Mucosa of stomach (tissue), 1 donor: Measurements from ENCODE around the gene MOV10.

Experiments
- H3K27me3 ChIP-seq: one replicate; pipeline ENCODE4 v1.7.0; 2013; ENCODE audit warnings: mild to moderate bottlenecking, low read length; ENCODE audit not compliant: control insufficient read depth, insufficient read depth
- H3K36me3 ChIP-seq: one replicate; pipeline ENCODE4 v1.7.0; 2013; ENCODE audit warnings: low read length; ENCODE audit not compliant: control insufficient read depth, insufficient read depth
- H3K4me1 ChIP-seq: one replicate; pipeline ENCODE4 v1.7.0; 2013; ENCODE audit warnings: mild to moderate bottlenecking, low read length; ENCODE audit not compliant: control insufficient read depth, insufficient read depth
- H3K4me3 ChIP-seq: one replicate; pipeline ENCODE4 v1.7.0; 2013; ENCODE audit warnings: low read length
- H3K9ac ChIP-seq: one replicate; pipeline ENCODE4 v1.7.0; 2013; ENCODE audit warnings: mild to moderate bottlenecking, low read length, moderate library complexity
- H3K9me3 ChIP-seq: one replicate; pipeline ENCODE4 v1.7.0; 2013; ENCODE audit warnings: mild to moderate bottlenecking, low read length, moderate library complexity; ENCODE audit not compliant: control insufficient read depth
- donor health status: Pancreatic carcinoma.

MOV10 gene

GRCh38 chr1:112676543-112676942 lies 2.1 kb downstream of the MOV10 start:
- Histone ChIP-seq H3K9ac (no peak overlapping the region), H3K27me3 (no peaks in the 10 kb centered on the region), H3K4me1 (peaks cover 21% of the 10 kb centered on the region), H3K4me3 (no peak overlapping the region), H3K36me3 (no peaks in the 10 kb centered on the region), H3K9me3 (no peaks in the 10 kb centered on the region)

DNA sequence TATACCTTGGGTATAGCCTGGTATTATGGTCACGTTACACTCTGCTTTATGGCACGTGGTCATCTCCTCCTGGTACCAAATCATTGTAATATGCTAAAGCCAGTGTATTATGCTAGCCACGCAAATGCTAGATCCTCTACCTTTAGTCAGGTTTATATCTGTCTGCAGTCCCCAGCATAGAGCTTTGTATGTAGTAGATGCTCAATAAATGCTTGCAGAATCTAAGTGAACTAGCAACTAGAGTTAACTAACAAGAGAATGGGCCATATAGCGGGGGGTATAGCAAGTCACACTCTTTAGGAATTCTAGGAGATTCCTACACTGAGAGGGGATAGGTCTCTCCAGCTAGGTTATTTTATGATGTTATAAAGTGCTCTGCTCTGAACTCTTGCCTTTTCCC lies 3.0 kb downstream of the MOV10 start:
- Histone ChIP-seq H3K4me1 (peaks cover 21% of the 10 kb centered on the region), H3K27me3 (no peaks in the 10 kb centered on the region), H3K9ac (no peak overlapping the region), H3K4me3 (no peak overlapping the region), H3K9me3 (no peaks in the 10 kb centered on the region), H3K36me3 (no peaks in the 10 kb centered on the region)

DNA sequence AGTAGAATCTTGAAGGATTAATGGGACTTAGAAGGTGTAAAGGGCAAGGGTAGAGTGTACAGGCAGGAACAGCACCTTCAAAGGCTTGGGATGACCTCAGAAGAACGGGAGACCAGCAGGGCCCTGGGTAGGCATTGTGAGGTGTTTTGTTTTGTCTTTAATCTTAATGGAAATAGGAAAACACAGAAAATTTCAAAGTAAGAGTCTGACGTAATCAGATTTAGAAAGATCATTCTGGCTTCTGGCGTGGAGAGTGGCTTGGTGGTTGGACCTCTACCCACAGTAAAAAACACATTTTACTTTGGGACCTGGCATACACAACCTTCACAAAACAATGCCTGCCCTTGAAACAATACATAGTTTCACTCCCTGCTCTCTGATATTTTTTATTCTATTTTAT lies 4.1 kb downstream of the MOV10 start:
- Histone ChIP-seq H3K36me3 (no peaks in the 10 kb centered on the region), H3K9ac (no peak overlapping the region), H3K4me1 (peaks cover 18% of the 10 kb centered on the region), H3K4me3 (no peak overlapping the region), H3K27me3 (no peaks in the 10 kb centered on the region), H3K9me3 (no peaks in the 10 kb centered on the region)

- Histone ChIP-seq H3K27me3 (no peaks in the 10 kb centered on the region), H3K4me3 (no peak overlapping the region), H3K9me3 (no peaks in the 10 kb centered on the region), H3K36me3 (peaks cover 4% of the 10 kb centered on the region), H3K9ac (no peak overlapping the region), H3K4me1 (no peaks in the 10 kb centered on the region)
Measured at GRCh38 chr1:112685913-112686312, 11.5 kb downstream of the MOV10 start.

DNA sequence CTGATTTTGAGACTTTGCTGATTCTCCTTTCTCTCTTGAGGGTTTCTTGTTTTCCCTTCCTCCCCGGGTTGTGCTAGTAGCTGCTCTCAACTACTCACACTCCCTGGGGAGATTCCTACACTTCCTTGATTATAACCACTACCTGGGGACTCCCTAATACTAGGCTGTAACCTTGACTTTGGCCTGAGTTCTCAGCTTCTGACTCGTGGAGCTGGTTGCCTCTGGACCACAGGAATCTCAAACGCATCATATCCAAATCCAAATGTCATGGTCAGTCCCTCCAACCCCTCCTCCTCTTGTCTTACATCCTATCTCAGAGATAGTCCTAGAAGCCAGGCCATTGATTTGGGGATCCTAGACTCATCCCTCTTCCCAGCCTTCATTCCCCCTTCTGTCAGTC lies 12.0 kb downstream of the MOV10 start:
- Histone ChIP-seq H3K9ac (no peak overlapping the region), H3K4me1 (no peaks in the 10 kb centered on the region), H3K9me3 (no peaks in the 10 kb centered on the region), H3K27me3 (no peaks in the 10 kb centered on the region), H3K4me3 (no peak overlapping the region), H3K36me3 (peaks cover 4% of the 10 kb centered on the region)

GRCh38 chr1:112686835-112687234 lies 12.4 kb downstream of the MOV10 start:
- no peaks in the 10 kb centered on the region for H3K4me1 ChIP-seq
- no peaks in the 10 kb centered on the region for H3K9me3 ChIP-seq

DNA sequence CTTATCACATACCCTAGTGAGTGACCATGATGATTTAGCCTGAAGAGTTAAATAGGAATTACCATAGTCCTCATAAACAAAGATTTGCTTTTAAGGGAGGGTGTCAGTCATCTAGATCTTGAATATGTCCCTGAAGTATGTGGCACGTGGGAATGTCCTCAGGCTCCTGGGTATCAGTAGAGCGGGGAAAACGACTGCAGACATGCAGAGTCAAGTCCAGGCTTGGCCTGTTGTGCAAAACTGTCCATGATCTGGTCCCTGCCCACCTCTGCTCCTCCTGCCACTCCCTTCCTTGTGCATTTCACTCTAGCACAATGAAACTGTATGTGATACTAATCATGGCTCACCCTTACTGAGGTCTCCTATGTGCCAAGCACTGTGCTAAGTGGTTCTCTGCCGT lies 12.9 kb downstream of the MOV10 start:
- Histone ChIP-seq H3K9me3 (no peaks in the 10 kb centered on the region), H3K4me1 (no peaks in the 10 kb centered on the region), H3K9ac (no peak overlapping the region), H3K4me3 (no peak overlapping the region), H3K27me3 (no peaks in the 10 kb centered on the region), H3K36me3 (peaks cover 5% of the 10 kb centered on the region)

More at GRCh38 chr1:112686835-112687234, 12.4 kb downstream of the MOV10 start:
- Histone ChIP-seq H3K4me3 (no peak overlapping the region), H3K9ac (no peak overlapping the region), H3K27me3 (no peaks in the 10 kb centered on the region), H3K36me3 (peaks cover 4% of the 10 kb centered on the region)

DNA sequence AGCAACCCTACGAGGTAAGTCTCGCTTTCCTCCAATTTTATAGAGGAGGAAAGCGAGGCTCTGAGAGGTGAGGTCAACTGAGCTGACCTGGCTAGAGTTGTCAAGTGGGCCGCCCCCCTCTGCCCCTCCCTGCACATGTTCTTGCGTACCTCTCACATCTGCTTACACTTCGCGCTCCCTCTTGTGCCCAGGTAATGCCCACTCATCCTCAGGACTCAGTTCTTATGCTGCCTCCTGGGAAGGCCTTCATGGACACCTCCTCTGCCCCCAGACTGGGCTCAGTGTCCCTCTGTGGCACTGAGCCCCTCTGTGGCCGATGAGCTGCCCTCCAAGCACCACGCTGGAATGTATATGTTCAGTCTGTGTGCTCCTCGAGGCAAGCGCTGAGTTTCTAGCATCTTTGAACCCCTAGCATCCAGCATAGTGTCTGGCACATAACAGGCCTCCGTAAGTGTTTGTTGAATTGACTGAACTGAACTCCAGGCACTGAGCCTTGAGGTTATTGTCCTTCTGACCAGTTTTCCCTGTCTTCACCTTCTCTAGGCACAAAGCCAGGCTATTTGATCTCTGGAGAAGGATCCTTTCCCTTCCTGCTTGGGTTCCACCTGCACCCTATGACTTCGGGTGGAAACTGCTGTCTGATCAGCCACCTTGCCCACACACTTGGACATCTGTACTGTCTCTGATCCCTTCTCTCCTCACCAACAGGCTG lies 13.5 kb downstream of the MOV10 start:
- Histone ChIP-seq H3K36me3 (peaks cover 10% of the 10 kb centered on the region), H3K9ac (no peak overlapping the region), H3K9me3 (no peaks in the 10 kb centered on the region), H3K4me3 (no peak overlapping the region), H3K4me1 (no peaks in the 10 kb centered on the region), H3K27me3 (no peaks in the 10 kb centered on the region)

GRCh38 chr1:112688781-112689193 lies 14.3 kb downstream of the MOV10 start:
- H3K36me3 ChIP-seq, result peaks cover 10% of the 10 kb centered on the region
- no peaks in the 10 kb centered on the region for H3K27me3 ChIP-seq
- no peaks in the 10 kb centered on the region for H3K4me1 ChIP-seq
- no peak overlapping the region for H3K4me3 ChIP-seq
- no peak overlapping the region for H3K9ac ChIP-seq
- H3K9me3 ChIP-seq, result no peaks in the 10 kb centered on the region

DNA sequence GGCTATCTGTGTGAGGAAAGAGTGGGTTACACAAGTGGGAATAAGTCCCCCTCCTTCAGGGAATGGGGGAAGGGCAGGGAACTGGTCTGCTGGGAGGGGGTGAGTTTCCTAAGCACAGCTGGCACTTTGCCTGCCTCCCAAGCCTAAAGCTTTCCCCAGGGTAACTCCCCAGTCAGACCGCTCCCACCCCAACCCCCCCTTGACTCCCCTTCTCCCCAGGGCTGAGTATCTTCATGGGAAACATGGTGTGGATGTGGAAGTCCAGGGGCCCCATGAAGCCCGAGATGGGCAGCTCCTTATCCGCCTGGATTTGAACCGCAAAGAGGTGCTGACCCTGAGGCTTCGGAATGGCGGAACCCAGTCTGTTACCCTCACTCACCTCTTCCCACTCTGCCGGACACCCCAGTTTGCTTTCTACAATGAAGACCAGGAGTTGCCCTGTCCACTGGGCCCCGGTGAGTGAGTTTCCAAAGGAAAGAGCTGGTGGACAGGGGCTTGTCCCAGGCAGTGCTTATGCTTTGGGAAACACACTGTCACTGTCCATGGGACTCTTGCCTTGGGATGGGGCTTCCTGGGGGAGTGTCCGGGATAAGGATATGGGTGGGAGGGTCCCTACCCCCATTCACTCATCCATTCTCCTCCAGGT lies 14.9 kb downstream of the MOV10 start:
- Histone ChIP-seq H3K36me3 (peaks cover 10% of the 10 kb centered on the region), H3K4me3 (no peak overlapping the region), H3K9me3 (no peaks in the 10 kb centered on the region), H3K4me1 (no peaks in the 10 kb centered on the region), H3K27me3 (no peaks in the 10 kb centered on the region), H3K9ac (no peak overlapping the region)

- Histone ChIP-seq H3K36me3 (peaks cover 15% of the 10 kb centered on the region), H3K4me1 (no peaks in the 10 kb centered on the region)
Measured at GRCh38 chr1:112689842-112690237, 15.4 kb downstream of the MOV10 start.

GRCh38 chr1:112692681-112693080 lies 18.2 kb downstream of the MOV10 start:
- Histone ChIP-seq H3K27me3 (no peaks in the 10 kb centered on the region), H3K4me1 (no peaks in the 10 kb centered on the region), H3K9me3 (no peaks in the 10 kb centered on the region), H3K9ac (no peak overlapping the region), H3K36me3 (peaks cover 15% of the 10 kb centered on the region), H3K4me3 (no peak overlapping the region)

More at GRCh38 chr1:112689842-112690237, 15.4 kb downstream of the MOV10 start:
- Histone ChIP-seq H3K27me3 (no peaks in the 10 kb centered on the region), H3K9me3 (no peaks in the 10 kb centered on the region), H3K9ac (no peak overlapping the region), H3K4me3 (no peak overlapping the region)
